ENCODE measurements around the gene ASCL1. TPM values are rescaled to one million over a fixed set of nuclear protein-coding genes. Genes with fewer than 3 reads are reported as not detected.

Gene ASCL1
- total and polyA plus RNA-seq, 4 donors = 0.25 to 0.88 (median 0.63) TPM

DNA sequence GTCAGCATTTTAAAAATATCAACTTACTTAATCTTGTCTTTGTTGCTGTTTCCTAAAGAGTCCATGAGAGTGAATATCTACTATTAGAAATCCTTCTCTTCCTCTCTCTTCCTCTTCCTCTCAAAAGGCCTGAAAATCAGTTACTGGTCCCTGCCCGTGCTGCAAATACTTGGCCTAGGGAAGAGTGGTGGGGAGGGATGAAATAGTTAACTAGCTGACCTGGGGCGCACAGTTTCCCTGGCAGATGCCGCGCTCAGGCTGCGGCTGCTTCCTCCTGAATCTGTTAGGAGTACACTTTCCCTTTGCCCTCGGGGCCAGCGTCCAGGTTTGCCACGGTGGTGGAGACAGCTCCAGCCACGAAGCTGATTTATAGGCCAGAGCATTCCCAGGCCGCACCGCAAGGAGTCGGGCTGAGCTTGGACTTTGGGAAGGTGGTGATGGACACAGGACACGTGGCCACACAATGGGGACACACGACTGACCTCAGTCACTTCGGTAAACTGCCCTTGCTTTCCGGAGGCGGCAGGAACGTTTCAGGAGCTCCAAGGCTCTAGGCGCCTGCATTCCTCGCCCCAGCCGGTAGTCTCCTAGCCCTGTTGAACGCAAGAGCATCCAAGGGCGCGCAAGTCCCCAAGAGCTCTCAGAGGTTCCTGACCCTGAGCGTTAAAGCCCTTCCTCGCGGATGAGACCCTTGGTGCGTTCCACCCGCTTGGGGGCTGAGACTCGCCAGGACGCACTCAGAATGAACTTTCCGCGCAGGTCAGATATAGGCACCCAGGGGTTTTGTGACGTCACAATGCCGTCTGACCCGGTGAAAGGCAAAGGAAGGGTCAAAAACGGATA, 7.1 kb upstream of the ASCL1 start:
- peaks cover 0 to 64% (median 63%) of the 10 kb centered on the region in 3 donors for H3K27me3 ChIP-seq (ENCODE audit: control insufficient read depth in 3 of 3, insufficient read depth in 3 of 3, low read length in 2 of 3)
- TF ChIP-seq, protein P1, sequence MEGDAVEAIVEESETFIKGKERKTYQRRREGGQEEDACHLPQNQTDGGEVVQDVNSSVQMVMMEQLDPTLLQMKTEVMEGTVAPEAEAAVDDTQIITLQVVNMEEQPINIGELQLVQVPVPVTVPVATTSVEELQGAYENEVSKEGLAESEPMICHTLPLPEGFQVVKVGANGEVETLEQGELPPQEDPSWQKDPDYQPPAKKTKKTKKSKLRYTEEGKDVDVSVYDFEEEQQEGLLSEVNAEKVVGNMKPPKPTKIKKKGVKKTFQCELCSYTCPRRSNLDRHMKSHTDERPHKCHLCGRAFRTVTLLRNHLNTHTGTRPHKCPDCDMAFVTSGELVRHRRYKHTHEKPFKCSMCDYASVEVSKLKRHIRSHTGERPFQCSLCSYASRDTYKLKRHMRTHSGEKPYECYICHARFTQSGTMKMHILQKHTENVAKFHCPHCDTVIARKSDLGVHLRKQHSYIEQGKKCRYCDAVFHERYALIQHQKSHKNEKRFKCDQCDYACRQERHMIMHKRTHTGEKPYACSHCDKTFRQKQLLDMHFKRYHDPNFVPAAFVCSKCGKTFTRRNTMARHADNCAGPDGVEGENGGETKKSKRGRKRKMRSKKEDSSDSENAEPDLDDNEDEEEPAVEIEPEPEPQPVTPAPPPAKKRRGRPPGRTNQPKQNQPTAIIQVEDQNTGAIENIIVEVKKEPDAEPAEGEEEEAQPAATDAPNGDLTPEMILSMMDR (IDR thresholded peaks at IDR 0.05; ENCODE audit: control extremely low read depth, extremely low read depth) = no peak

DNA sequence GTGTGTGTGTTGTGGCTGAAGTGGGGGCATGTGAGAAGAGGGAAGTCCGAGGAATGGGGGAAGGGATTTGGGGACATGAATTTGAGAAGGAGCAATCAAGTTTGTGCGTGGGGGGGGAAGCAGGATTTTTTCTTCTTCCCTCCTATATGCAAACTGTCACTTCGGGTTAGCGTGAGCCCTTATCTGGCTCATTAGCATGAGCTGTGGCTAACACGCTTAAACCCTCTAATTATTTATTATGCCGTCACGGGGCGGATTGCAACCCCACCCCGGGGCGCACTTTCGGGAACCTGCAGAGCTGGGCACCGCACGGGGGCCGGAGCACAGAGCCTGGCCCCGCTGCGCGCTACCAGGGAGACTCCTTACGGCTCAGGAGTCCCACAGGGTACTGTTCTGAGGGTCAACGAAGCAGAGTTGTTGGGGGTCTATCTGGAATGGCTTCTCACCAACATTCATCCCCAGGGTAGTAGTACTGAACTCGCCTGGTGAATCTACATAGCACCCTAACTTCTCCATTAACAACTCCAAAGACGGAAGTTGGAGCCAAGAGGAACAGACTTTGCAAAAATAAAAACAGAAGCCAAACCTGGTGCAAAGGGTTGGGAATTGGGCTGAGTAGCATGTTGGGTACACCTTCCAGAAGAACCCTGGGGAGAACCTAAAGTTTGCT, 6.4 kb upstream of the ASCL1 start:
- Histone ChIP-seq H3K4me3 (no peak overlapping the region), H3K27ac (ENCODE audit: low read depth in 1 of 2, low read length in 1 of 2) (no peak overlapping the region), H3K9me3 (ENCODE audit: control insufficient read depth in 4 of 4, insufficient read depth in 3 of 4, low read length in 3 of 4) (peaks cover 0 to 6% (median 0%) of the 10 kb centered on the region in 4 donors), H3K36me3 (ENCODE audit: control insufficient read depth in 4 of 4, insufficient read depth in 4 of 4, low read length in 4 of 4) (no peaks in the 10 kb centered on the region), H3K27me3 (ENCODE audit: control insufficient read depth in 3 of 3, insufficient read depth in 3 of 3, low read length in 2 of 3) (peaks cover 0 to 71% (median 71%) of the 10 kb centered on the region in 3 donors), H3K9ac (ENCODE audit: insufficient read depth in 1 of 2, low read length in 2 of 2) (no peak overlapping the region), H3K4me1 (ENCODE audit: control insufficient read depth in 5 of 5, insufficient read depth in 5 of 5, low read length in 5 of 5) (peaks cover 0 to under 1% (median 0%) of the 10 kb centered on the region in 5 donors)
- TF ChIP-seq, protein P1 (IDR thresholded peaks at IDR 0.05; ENCODE audit: control extremely low read depth, extremely low read depth) = no peak
- ATAC-seq (ENCODE audit: insufficient read depth, low FRiP score) = no peak
- no peak for DNase-seq
- WGBS, 2 donors = 5 to 9% methylated on average over 21 of the region's 21 CpGs

More for the DNA sequence above, 7.1 kb upstream of the ASCL1 start:
- no peak overlapping the region for H3K4me3 ChIP-seq
- DNase-seq (peak in 1 of 3 donors; percentile 13), ATAC-seq (ENCODE audit: insufficient read depth, low FRiP score) (no peak)
- H3K4me1 ChIP-seq (ENCODE audit: control insufficient read depth in 5 of 5, insufficient read depth in 5 of 5, low read length in 5 of 5) = no peaks in the 10 kb centered on the region
- no peaks in the 10 kb centered on the region for H3K36me3 ChIP-seq (ENCODE audit: control insufficient read depth in 4 of 4, insufficient read depth in 4 of 4, low read length in 4 of 4)
- H3K9ac ChIP-seq (ENCODE audit: insufficient read depth in 1 of 2, low read length in 2 of 2) = no peak overlapping the region
- no peak overlapping the region for H3K27ac ChIP-seq (ENCODE audit: low read depth in 1 of 2, low read length in 1 of 2)
- WGBS, 2 donors = 4 to 6% methylated on average over 37 of the region's 37 CpGs
- peaks cover 0 to 5% (median 0%) of the 10 kb centered on the region in 4 donors for H3K9me3 ChIP-seq (ENCODE audit: control insufficient read depth in 4 of 4, insufficient read depth in 3 of 4, low read length in 3 of 4)

DNA sequence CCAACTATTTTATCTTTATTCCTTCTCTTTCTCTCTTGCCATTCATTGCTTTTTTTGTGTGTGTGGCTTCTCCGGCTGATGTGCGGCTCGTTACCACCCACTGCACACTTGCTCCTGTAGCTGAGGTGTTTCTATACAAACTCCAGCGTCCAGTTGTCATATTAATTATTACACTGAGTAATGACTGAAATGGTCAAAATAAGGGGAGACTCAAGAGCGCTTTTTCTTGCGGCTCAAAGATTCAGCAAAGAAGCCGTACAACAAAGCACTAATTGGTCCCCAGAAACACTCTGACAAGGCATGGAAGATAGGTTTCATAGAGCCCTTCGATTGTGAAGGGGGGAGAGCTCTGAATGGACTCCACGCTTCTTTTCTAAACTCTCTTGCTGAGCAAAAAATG, 5.6 kb upstream of the ASCL1 start:
- H3K9me3 ChIP-seq (ENCODE audit: control insufficient read depth in 4 of 4, insufficient read depth in 3 of 4, low read length in 3 of 4) = peaks cover 0 to 3% (median 0%) of the 10 kb centered on the region in 4 donors

More for the DNA sequence above, 5.6 kb upstream of the ASCL1 start:
- H3K27ac ChIP-seq (ENCODE audit: low read depth in 1 of 2, low read length in 1 of 2) = no peak overlapping the region
- no peak overlapping the region for H3K4me3 ChIP-seq
- H3K36me3 ChIP-seq (ENCODE audit: control insufficient read depth in 4 of 4, insufficient read depth in 4 of 4, low read length in 4 of 4) = no peaks in the 10 kb centered on the region
- 34 to 44% methylated on average over 9 of the region's 9 CpGs for WGBS, 2 donors
- no peak overlapping the region for H3K9ac ChIP-seq (ENCODE audit: insufficient read depth in 1 of 2, low read length in 2 of 2)
- DNase-seq (no peak), ATAC-seq (ENCODE audit: insufficient read depth, low FRiP score) (no peak)
- peaks cover 0 to 5% (median 0%) of the 10 kb centered on the region in 5 donors for H3K4me1 ChIP-seq (ENCODE audit: control insufficient read depth in 5 of 5, insufficient read depth in 5 of 5, low read length in 5 of 5)
- TF ChIP-seq, protein P1 (IDR thresholded peaks at IDR 0.05; ENCODE audit: control extremely low read depth, extremely low read depth) = no peak
- H3K27me3 ChIP-seq (ENCODE audit: control insufficient read depth in 3 of 3, insufficient read depth in 3 of 3, low read length in 2 of 3) = peaks cover 0 to 76% (median 74%) of the 10 kb centered on the region in 3 donors

All from lung (tissue), 12 donors.